Effector CD8-positive, alpha-beta T cell (primary cell): ENCODE data around the gene BTRC.

Experiments used
- DNase-seq: peaks from one replicate; lab custom pipeline; 2025; lab: John Stamatoyannopoulos, UW

BTRC gene

DNA sequence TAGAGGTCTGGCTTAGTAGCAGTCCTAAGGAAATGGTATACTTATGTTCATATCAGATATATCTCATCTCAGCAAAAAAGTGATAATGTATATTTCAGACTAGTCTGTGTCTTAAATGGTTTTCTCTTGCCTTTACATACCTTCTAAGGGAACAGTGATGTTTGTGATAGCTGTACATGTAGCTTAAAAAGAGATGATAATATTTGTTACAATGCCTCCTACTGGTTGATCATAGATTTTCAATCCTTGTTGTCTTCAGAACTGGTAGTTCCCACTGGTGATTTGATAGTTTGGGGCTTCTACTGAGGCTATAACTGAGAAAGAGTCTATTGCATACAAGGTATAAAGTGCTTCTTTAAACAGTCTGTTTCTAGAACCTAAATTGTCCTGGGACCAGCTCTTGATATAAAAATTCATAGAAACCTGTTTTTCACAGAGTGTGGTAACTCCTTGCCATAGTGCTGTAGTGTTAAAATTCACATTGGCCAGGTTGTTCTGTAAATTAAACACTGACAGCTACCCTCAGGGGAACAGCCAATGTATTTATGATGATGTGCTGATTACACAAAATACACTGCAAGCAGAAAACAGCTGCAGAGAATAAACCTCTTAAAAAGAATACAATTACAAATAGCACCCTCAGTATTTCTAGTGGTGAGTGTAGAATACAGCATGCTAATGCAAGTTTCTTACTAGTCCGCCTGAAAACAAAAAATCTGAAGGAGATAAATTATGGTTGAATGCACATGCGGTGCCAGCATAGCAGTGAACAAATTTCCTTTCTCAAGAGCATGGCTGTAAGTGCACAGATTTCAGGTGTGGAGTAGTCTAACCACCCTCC, 90.3 kb downstream of the BTRC start:
- DNase-seq = no peak

- no peak for DNase-seq
Observed at GRCh38 chr10:101446071-101446470, 92.1 kb downstream of the BTRC start.

- DNase-seq = no peak
Observed at GRCh38 chr10:101446947-101447346, 93.0 kb downstream of the BTRC start.

- DNase-seq = no peak
Observed at GRCh38 chr10:101447477-101447876, 93.5 kb downstream of the BTRC start.

DNA sequence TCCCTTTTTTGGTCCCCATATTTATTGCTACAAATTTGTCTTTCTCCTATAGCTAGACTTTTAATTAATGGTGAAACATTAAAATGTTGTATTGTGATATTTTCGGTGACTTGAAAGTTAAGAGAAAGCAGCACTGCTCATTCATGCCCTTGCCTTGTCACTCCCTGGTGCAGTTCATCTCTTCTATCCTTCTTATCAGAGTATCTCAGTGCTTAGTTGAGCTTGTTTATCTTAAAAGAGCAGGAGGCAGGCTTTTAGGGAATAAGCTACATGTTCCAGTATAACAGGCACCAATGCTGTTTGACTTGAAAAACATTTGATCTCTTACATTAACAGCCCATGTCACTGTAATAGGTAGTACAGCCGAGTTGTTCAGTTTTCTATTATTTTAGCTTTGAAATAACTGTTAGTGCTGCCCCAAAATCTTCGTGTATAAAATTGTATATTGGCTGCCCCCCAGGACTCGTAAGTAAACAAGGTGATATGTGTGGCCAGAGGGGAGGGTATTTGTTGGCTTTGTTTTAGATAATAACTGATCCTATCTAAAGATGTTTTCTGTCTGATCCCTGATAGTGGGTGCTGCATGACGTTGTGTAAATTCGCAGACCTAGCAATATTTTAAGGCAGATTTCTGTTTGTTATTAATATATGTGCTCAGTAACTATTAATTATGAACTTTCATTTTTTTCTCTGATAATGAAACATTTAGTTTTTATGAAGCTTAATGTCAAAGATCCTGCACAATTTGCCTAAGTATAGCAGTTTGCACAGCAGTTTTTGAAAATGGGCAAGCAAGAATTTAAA, 96.5 kb downstream of the BTRC start:
- DNase-seq = no peak

DNA sequence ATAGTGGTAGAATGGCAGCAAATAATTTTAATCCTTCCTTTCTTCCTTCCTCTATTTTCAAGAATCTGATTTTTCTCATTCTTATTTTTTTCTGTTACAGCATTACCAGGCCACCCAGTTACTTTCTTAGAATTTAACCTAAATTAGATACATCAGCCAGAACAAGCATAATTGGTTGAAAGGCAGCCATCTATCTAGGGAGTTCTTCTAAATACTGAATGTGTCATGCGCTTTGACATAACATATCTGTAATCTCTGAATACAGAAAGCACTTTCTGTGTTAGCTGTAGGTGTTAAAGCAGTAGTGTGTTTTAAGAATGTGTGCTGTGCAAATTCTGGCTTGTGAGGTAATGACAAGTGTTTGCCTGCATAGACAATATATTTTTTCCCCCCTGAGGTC, 97.3 kb downstream of the BTRC start:
- no peak for DNase-seq

- no peak for DNase-seq
Observed at GRCh38 chr10:101451667-101452069, 97.7 kb downstream of the BTRC start.

GRCh38 chr10:101452176-101452575, 98.2 kb downstream of the BTRC start:
- DNase-seq = no peak

GRCh38 chr10:101452593-101452992, 98.6 kb downstream of the BTRC start:
- DNase-seq = no peak

GRCh38 chr10:101453318-101453717, 99.4 kb downstream of the BTRC start:
- no peak for DNase-seq

- no peak for DNase-seq
Observed at GRCh38 chr10:101453791-101454718, 100.1 kb downstream of the BTRC start.

DNA sequence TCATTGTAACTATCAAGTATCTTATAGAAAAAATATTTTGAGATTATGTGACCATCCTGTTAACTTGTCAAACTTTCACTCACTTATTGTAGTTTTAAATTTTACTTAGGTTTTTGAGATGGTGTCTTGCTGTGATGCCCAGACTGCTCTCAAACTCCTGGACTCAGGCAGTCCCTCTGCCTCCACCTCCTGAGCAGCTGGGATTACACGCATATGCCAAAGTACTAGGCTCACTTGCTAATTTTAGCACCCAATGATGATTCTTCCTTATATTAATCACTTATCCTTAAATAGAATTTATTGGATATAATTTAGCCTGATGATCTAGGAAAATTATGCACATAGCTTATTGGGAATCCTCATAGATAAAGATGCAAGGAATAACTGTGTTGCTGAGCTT, 104.9 kb downstream of the BTRC start:
- no peak for DNase-seq

GRCh38 chr10:101464082-101464481, 110.1 kb downstream of the BTRC start:
- DNase-seq = no peak

DNA sequence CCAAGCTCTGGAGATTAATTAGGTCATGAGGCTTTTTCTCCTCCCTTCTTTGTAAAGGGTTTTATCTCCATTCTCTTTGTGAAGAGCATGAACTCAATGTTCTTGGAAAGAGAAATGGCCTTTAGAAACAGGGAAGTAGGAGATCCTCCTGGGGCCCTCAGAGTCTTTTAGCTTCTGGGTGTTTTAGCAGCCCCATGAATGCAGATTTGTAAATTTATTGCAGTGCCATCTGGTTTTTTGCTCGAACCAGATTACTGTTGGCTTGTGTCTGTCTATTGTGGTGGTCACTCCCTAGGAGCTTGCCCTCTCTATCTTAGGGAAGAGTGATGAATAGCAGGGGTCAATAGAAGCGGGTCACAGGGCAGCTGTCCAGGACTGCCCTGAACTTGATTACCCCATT, 110.6 kb downstream of the BTRC start:
- no peak for DNase-seq

- no peak for DNase-seq
Observed at GRCh38 chr10:101466016-101466912, 112.3 kb downstream of the BTRC start.

DNA sequence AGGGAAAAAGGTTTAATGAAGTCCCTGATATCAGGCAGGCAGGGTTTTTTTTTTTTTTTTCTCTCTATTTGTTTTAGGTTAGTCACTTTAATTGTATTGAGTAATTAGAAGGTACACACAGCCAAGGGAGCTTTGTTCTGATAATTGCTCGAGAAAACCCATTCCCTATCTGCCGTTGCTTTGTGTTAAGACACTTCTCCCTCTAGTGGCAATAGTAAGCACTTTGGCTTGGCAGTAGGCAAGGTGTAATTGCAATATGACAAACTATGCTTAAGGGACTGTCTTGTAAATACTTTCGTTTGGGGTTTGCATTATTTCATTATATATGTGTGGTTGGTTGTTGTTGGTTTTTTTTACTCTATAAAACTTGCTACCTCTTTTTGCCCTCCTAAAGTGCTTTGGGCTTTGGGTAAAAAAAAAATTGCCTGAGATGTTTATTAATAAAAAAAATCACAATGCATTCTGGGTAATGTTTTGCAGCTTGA, 113.4 kb downstream of the BTRC start:
- DNase-seq = peak; percentile 2

DNA sequence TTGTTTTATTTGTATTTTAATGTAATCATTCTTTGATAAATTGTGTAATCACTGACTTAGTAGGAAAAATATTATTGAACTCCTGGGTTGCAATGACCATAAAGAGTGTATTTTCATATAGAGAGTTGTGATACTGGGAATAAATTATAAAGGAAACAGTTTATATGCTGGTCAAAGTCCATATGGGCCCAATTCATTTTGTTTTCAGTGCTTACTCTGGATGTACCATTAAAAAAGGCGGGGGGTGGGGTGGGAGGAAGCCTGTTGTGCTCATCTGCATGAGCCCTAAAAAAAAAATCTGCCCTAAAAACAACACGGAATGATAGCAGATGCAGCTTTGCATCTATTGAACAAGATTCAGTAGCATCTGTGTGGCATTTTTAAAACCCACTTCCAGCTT, 114.2 kb downstream of the BTRC start:
- no peak for DNase-seq

DNA sequence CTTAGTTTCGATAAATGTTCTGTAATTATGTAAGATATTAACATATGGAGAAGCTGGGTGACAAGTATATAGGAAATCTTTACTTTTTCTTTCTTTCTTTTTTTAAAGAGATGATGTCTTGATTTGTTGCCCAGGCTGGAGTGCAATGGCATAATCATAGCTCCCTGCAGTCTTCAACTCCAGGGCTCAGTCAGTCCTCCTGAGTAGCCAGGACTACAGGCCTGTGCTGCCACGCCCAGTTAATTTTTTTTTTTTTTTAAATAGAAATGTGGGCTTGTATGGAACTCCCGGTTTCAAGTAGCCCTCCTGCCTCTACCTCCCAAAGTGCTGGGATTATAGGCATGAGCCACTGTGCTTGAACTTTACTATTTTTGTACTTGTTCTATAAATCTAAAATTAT, 122.4 kb downstream of the BTRC start:
- DNase-seq = no peak

DNA sequence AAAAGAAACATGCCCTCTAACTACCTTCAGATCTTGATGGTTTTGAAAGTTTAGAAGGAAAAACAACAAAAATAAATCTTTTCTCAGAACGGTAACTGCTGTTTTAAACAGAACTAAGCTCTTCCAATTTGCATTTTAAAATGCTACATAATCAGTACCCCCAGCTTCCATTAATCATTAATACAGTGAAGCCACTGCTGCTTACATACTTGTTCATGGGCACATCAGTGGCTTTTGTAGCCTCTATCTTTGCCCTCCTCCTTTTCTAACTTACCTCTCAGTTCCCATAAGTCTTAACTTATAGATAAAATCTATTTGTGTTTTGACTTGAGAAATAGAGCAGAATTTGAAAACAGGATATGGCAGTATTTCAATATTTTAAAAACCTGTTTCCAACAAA, 125.0 kb downstream of the BTRC start:
- DNase-seq = no peak

DNA sequence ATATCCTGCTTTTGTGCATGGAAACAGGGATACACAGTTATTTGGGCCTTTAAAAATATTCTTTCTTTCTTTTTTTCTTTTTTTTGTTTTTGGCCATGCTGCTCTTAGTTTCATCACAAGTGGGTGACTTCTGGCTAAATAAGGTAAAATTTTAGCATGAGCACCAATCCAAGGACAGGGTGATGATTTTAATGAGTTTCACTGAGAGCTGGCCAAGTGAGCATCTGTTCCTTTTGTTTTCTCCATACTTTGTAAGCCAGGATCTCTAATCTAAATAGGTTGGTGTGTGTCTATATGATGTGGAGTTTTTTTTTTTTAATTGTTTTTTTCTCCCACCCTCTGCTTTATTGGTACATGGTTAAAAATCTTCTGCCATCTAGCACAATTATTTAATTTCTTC, 127.3 kb downstream of the BTRC start:
- no peak for DNase-seq

- no peak for DNase-seq
Observed at GRCh38 chr10:101482568-101482967, 128.6 kb downstream of the BTRC start.
